ENCODE data around the gene CHGA. TPM values are rescaled to one million over a fixed set of nuclear protein-coding genes. Genes with fewer than 3 reads are reported as not detected.

Gene CHGA
- total RNA-seq, 1 donor from 2014 or later: 0.08 TPM

- no peak for ATAC-seq
These were observed 39.8 kb downstream of the CHGA start for GRCh38 chr14:92962831-92963095.

DNA sequence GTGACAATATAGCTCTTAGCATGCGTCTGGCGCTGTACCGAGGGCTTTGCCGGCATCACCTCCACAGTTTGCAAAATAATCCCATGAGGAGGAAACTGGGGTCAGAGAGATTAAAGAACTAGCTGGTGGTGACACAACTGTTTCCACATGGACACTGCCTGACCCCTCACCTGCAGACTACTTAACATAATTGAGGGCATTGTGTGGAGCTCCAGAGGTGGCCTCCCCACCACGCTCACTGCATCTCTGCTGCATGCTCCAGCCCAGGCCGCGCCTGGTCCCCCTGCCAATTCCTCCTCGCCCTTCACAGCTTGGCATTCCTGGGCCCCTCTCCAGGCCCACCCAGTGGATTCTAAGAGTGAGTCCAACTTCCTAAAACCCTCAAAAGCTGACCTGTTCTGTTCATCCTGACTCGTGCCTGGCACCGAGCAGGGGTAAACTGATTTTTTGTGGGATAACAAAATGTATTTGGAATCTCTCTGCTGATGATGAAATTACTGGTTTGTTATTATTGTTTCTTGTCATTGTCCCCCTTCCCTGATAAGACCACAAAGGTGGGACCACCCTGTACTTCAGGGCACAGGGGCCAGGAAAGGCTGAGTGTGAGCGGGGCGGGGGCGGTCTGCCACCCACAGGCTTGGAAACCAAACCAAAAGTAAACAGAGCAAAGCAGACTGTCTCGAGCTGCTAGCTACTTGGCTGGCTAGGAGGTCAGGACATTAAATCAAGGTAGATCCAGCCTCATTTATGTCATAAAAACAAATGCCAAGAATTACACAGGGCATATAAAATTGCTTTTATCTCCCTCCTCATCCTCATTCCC, 40.6 kb downstream of the CHGA start:
- ATAC-seq: no peak

- no peak for ATAC-seq
These were observed 41.5 kb downstream of the CHGA start for GRCh38 chr14:92964124-92965109.

- ATAC-seq: no peak
These were observed 42.3 kb downstream of the CHGA start for GRCh38 chr14:92965281-92965680.

- no peak for ATAC-seq
These were observed 44.5 kb downstream of the CHGA start for GRCh38 chr14:92967346-92967926.

DNA sequence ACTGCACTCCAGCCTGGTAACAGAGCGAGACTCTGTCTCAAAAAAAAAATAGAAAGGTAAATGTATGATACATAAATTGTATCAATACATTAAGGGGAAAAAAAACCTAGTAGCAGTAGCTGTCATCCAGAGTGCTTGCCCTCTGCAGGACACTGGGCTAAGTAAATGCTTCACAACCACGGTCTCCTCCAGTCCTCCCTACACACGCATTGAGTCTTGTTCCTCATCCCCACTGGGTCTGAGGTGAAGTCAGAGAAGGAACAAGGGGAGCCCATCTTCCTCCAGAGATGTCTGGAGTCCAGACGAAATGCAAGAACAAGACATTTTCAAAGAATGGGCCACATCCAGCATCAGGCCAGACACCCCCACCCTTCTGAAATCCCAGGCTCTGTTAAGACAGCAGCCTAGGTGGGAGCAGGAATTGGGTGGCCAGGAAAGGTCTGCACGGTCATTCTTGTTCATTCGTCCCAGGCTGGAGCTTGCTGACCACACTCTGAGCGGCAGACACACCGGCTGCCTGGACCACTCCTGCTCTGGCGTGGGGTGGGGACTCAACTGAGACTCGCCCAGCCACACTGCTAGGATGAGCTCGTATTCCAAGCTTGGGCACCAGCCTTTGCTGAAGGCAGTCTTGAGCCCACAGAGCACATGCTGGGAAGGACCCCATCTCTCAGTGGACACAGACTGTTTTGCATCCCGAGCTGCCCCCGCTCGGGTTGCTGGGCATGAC, 45.5 kb downstream of the CHGA start:
- ATAC-seq: no peak

DNA sequence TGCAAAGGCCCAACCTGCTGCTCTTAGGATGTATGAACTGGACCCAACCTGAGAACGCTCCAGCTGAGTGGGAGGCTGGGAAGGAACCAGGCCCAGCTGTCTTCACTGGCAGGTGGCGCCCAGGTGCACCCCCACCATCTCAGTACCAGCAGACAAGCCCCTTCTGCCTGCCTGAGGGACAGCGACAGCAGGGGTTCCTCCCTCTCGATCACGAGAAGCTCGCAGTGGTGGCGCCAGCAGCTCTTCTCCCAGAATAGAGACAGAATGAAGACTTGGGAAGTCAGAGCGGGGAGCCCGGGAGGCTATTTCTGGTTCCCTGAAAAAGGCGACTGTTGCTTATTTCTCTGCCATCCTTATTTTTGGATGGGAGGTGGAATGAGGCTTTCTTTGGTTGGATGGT, 46.5 kb downstream of the CHGA start:
- no peak for ATAC-seq

DNA sequence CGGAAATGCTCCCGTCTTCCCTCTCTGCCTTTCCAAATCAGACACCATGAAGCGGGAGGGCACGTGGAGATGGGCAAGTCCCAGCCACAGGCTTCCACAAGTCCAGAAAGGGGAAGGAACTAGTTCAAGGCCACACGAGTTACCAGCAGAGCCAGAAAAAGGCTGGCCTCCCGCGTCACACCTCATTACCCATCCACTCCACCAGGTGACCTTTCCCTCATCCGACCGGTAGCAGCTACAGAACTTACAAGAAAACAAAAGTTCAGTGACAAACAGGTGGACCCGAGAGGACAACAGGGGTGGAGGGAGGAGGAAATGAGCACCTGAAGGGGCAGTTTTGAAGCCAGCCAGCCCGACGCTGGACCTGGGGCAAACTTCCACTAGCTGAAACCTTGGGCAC, 46.9 kb downstream of the CHGA start:
- no peak for ATAC-seq

DNA sequence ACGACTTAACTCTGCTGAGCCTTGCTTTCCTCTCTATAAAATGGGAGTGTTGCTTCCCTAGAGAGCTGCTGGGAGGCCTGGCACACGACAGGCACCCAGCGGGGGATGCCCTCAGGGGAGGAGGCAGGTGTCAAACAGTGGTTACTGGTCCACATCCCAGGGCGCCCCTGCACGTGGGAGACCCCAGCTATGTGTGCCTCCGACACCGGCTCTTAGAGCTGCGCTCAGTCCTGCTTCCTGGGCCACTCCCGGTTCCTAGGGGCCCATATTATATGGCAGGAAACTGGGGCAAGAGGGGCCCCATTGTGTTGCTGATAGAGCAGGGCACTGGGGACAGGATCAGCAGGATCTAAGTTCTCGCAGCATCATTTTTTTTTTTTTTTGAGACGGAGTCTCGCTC, 47.3 kb downstream of the CHGA start:
- no peak for ATAC-seq

GRCh38 chr14:92971601-92972180, 48.7 kb downstream of the CHGA start:
- ATAC-seq: no peak

- ATAC-seq: peak; percentile 70
These were observed 50.4 kb downstream of the CHGA start for GRCh38 chr14:92973261-92973797.

DNA sequence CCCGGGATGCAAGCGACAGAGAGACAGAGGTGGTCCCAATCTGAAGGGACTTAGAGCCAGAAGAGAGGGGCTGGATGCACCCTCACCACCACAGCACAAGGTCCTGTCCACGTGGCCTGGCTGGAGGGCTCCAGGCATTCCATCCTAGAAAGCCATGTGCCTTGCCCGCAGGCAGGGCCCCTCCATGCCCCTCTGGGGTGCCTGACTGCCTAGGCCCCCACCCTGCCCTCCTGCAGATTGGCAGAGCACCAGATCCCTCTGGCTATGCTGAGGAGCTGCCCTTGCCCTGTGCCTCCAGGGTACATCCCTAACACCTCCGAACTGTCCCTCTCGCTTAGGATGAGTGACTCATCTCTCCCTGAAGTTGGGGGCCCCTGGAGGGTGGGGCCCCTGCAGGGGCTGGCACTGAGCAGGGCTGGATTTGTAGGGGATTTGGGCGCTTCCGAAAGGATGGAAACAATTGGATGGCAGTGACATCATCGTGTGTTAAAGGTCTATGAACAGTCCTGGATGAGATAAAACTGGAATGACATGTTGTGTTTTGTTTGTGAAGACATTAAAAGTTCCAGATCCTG, 50.9 kb downstream of the CHGA start:
- peak; percentile 50 for ATAC-seq

DNA sequence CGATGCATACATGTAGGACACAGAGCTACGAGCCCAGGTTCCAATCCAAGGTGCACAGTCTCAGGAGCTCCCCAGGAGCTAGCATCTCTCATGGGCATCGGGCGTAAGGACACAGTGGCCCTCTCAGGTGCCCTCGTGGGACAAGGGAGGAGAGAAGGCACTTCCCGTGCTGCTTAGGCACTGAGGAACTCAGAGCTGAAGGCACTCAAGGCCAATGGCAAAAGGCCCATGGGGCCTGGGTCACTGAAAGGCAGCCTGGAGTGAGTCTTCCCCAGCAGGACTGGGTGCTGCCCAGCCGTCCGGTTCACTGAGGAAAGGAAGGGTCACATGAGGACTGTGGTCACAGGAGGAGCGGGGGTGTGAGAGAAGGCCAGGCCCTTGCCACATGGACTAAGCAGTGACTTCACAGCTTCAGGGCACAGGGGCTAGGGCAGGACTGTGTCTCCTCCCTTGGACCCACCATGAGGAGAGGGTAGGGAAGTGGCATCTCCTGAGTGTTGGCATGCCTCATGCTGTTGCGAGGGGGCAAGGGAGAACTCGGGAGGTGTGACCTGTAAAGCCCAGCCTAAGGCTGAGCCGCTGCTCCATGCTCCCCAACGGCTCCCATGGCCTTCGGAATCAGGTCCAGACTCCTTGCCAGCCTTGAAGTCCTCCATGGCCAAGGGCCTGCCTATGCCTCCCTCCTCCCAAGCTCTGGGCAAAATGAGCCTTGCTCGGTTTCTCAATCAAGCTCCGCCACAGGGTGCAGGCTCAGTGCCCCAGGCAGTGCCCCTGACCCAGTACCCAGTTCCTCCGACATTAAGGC, 51.8 kb downstream of the CHGA start:
- ATAC-seq: no peak

DNA sequence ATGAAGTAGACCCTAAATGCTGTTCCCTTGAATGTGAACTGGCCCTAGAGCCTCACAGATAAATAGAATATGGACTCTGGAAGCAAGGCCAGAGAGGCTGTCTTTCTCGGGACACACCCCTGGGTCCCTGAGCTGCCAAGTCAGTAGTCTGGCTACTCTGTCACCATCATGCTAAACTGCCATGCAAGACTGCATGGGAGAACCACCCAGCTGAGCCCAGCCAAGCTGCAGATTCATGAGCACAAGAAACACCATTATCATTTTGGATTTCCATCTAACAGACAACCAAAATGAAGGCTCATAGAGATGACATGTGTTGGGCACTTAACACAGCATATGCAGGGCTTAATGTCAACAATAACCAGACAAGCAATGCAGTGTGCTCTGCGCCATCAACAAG, 53.3 kb downstream of the CHGA start:
- no peak for ATAC-seq

GRCh38 chr14:92978229-92979021, 55.5 kb downstream of the CHGA start:
- ATAC-seq: no peak

DNA sequence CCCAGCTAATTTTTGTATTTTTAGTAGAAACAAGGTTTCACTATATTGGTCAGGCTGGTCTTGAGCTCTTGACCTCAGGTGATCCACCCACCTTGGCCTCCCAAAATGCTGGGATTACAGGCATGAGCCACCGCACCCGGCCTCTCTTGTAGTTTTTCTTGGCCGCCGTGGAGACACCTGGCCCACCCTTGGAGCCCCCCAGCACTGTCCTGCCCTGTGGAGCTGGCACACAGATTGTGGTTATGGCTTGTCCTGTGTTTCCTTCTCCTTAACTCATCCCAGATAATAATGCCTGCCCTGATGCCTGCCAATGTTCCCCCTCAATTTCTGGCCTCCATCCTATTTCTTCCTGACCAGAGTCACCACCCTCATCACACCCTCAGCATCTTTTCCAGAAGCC, 57.9 kb downstream of the CHGA start:
- ATAC-seq: no peak

- no peak for ATAC-seq
These were observed 58.8 kb downstream of the CHGA start for GRCh38 chr14:92981726-92982125.

- ATAC-seq: no peak
These were observed 60.0 kb downstream of the CHGA start for GRCh38 chr14:92982956-92983355.

GRCh38 chr14:92984082-92984788, 61.3 kb downstream of the CHGA start:
- ATAC-seq: no peak
